Mesenchymal stem cell (in vitro differentiated cells and primary cell): ENCODE data around the gene RPS4Y2.

Experiments used
- DNase-seq: peaks from one replicate; pipeline ENCODE4 v3.0.0-alpha.2; 2013
- H2AFZ ChIP-seq: one replicate; pipeline ENCODE4 v1.6.1; 2013; ENCODE audit warnings: low read depth, mild to moderate bottlenecking, control low read depth, inconsistent platforms, low read length, moderate library complexity
- H2AK5ac ChIP-seq: 2 replicates; pipeline ENCODE4 v1.6.1; 2013; ENCODE audit warnings: low read length, moderate library complexity, mild to moderate bottlenecking, inconsistent platforms; ENCODE audit not compliant: severe bottlenecking
- H2BK120ac ChIP-seq: one replicate; pipeline ENCODE4 v1.6.1; 2013; ENCODE audit warnings: low read depth, mild to moderate bottlenecking, inconsistent platforms, low read length, moderate library complexity
- H2BK12ac ChIP-seq, 2 experiments: one replicate each; pipeline ENCODE4 v1.6.1; 2013; ENCODE audit warnings: inconsistent platforms in 2 of 2, low read length in 2 of 2, mild to moderate bottlenecking in 2 of 2, moderate library complexity in 2 of 2, control low read depth in 1 of 2
- H2BK15ac ChIP-seq: one replicate; pipeline ENCODE4 v1.6.1; 2013; ENCODE audit warnings: mild to moderate bottlenecking, low read depth, inconsistent platforms; ENCODE audit not compliant: poor library complexity, severe bottlenecking
- H2BK5ac ChIP-seq: 2 replicates; pipeline ENCODE4 v1.6.1; 2013; ENCODE audit warnings: low read depth, mild to moderate bottlenecking, low read length, control low read depth, inconsistent platforms; ENCODE audit not compliant: poor library complexity, severe bottlenecking
- H3K14ac ChIP-seq, 2 experiments: one replicate each; pipeline ENCODE4 v1.6.1; 2013; ENCODE audit warnings: inconsistent platforms in 2 of 2, low read length in 2 of 2, control low read depth in 1 of 2, mild to moderate bottlenecking in 1 of 2, moderate library complexity in 1 of 2
- H3K18ac ChIP-seq, 2 experiments: one replicate each; pipeline ENCODE4 v1.6.1; 2013; ENCODE audit warnings: inconsistent platforms in 2 of 2, low read length in 2 of 2, control low read depth in 1 of 2, low read depth in 1 of 2, mild to moderate bottlenecking in 1 of 2
- H3K23ac ChIP-seq, 2 experiments: one replicate each; pipeline ENCODE4 v1.6.1; 2013; ENCODE audit warnings: inconsistent platforms in 2 of 2, low read length in 2 of 2, mild to moderate bottlenecking in 2 of 2, moderate library complexity in 2 of 2, control low read depth in 1 of 2
- H3K27ac ChIP-seq: 2 replicates; pipeline ENCODE4 v1.5.1; 2013; ENCODE audit warnings: mild to moderate bottlenecking, moderate library complexity, low read length, control low read depth, inconsistent platforms; ENCODE audit not compliant: poor library complexity, severe bottlenecking
- H3K27me3 ChIP-seq, 2 experiments: 2 replicates each; pipeline versions ENCODE4 v1.6.1 to v1.7.0; 2013; ENCODE audit warnings: low read length in 2 of 2, mild to moderate bottlenecking in 2 of 2, moderate library complexity in 2 of 2, control low read depth in 1 of 2, inconsistent platforms in 1 of 2; ENCODE audit not compliant: control insufficient read depth in 1 of 2, insufficient read depth in 1 of 2
- H3K36me3 ChIP-seq, 2 experiments: 2 replicates each; pipeline versions ENCODE4 v1.6.1 to v1.7.0; 2013; ENCODE audit warnings: low read length in 2 of 2, control low read depth in 1 of 2, inconsistent platforms in 1 of 2, low read depth in 1 of 2, mild to moderate bottlenecking in 1 of 2; ENCODE audit not compliant: insufficient read depth in 2 of 2, control insufficient read depth in 1 of 2
- H3K4ac ChIP-seq, 2 experiments: one replicate each; pipeline ENCODE4 v1.6.1; 2013; ENCODE audit warnings: inconsistent platforms in 2 of 2, low read length in 2 of 2, mild to moderate bottlenecking in 2 of 2, moderate library complexity in 2 of 2, control low read depth in 1 of 2, low read depth in 1 of 2
- H3K4me1 ChIP-seq: 2 replicates; pipeline ENCODE4 v1.6.1; 2013; ENCODE audit warnings: low read depth, low read length, control low read depth; ENCODE audit not compliant: control insufficient read depth, insufficient read depth
- H3K4me2 ChIP-seq: 2 replicates; pipeline ENCODE4 v1.6.1; 2013; ENCODE audit warnings: low read length, mild to moderate bottlenecking, inconsistent platforms; ENCODE audit not compliant: poor library complexity, severe bottlenecking
- H3K4me3 ChIP-seq, 2 experiments: 2 replicates each; pipeline versions ENCODE4 v1.5.1 to v1.7.0; 2013; ENCODE audit warnings: low read length in 2 of 2, mild to moderate bottlenecking in 2 of 2, control low read depth in 1 of 2, low read depth in 1 of 2; ENCODE audit not compliant: insufficient read depth in 1 of 2
- H3K79me1 ChIP-seq: replicated peaks from 2 replicates; pipeline ENCODE4 v1.6.1; 2013; ENCODE audit warnings: mild to moderate bottlenecking, control low read depth, low read length, inconsistent platforms; ENCODE audit not compliant: poor library complexity, severe bottlenecking
- H3K9ac ChIP-seq: 2 replicates; pipeline ENCODE4 v1.7.0; 2013; ENCODE audit warnings: mild to moderate bottlenecking, low read length, moderate library complexity
- H3K9me3 ChIP-seq: 2 replicates; pipeline ENCODE4 v1.7.0; 2013; ENCODE audit warnings: mild to moderate bottlenecking, low read length; ENCODE audit not compliant: control insufficient read depth
- H4K8ac ChIP-seq: one replicate; pipeline ENCODE4 v1.6.1; 2013; ENCODE audit warnings: inconsistent platforms, mild to moderate bottlenecking, low read length, moderate library complexity
- H4K91ac ChIP-seq: one replicate; pipeline ENCODE4 v1.6.1; 2013; ENCODE audit warnings: mild to moderate bottlenecking, low read length, inconsistent platforms
- WGBS: methylation state at CpG from one replicate; pipeline ENCODE4 v1.1.7; 2013; ENCODE audit warnings: mixed read lengths; 5-methylcytosine and 5-hydroxymethylcytosine counted together

The RPS4Y2 gene

DNA sequence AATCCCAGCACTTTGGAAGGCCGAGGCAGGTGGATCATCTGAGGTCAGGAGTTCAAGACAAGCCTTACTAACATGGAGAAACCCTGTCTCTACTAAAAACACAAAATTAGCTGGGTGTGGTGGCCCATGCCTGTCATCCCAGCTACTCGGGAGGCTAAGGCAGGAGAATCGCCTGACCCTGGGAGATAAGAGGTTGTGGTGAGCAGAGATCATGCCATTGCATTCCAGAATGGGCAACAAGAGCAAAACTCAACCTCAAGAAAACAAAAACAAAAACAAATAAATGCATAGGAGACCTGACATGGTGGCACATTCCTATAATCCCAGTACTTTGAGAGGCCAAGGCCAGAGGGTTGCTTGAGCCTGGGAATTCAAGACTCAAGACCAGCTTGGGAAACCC lies 16.1 kb upstream of the RPS4Y2 start:
- no peaks in the 10 kb centered on the region for H3K4me1 ChIP-seq
- H2AK5ac ChIP-seq: no peak overlapping the region
- H2BK12ac ChIP-seq: no peak overlapping the region
- H3K36me3 ChIP-seq: no peaks in the 10 kb centered on the region
- H3K27ac ChIP-seq: no peak overlapping the region
- H2BK15ac ChIP-seq: no peak overlapping the region
- no peak overlapping the region for H2BK5ac ChIP-seq
- H3K18ac ChIP-seq: no peak overlapping the region
- no peak overlapping the region for H4K91ac ChIP-seq
- no peak for DNase-seq
- no peak overlapping the region for H3K4ac ChIP-seq
- no peak overlapping the region for H2BK120ac ChIP-seq
- no peak overlapping the region for H3K4me2 ChIP-seq
- no peak overlapping the region for H4K8ac ChIP-seq
- no peak overlapping the region for H2AFZ ChIP-seq
- no peak overlapping the region for H3K4me3 ChIP-seq
- no peaks in the 10 kb centered on the region for H3K79me1 ChIP-seq
- no peak overlapping the region for H3K23ac ChIP-seq
- H3K9ac ChIP-seq: no peak overlapping the region
- no peak overlapping the region for H3K14ac ChIP-seq
- WGBS: no CpG with 5 or more reads among the region's 3 CpGs
- no peaks in the 10 kb centered on the region for H3K9me3 ChIP-seq
- H3K27me3 ChIP-seq: no peaks in the 10 kb centered on the region

DNA sequence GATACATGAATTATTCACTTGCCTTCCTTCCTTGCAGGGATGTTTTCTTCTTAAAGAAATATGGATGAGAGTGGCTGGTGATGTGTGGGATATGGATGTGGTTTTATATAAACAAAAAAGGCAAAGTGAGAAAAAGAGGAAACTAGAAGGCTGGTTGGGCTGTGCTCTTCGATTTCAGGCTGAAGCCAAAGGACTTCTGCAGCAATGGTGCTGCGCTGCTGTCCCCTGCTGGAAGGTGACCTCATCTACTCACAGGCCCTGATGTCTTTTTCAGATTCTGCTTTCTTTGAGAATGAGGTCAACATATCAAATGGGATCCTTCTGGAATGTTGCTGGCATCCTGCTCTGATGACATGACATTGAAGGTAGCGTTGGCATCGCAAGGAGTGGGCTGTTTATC lies 15.3 kb upstream of the RPS4Y2 start:
- Histone ChIP-seq H2BK120ac (no peak overlapping the region), H3K4ac (no peak overlapping the region), H2BK5ac (no peak overlapping the region), H3K36me3 (no peaks in the 10 kb centered on the region), H3K4me1 (no peaks in the 10 kb centered on the region), H3K14ac (no peak overlapping the region), H3K27ac (no peak overlapping the region), H4K8ac (no peak overlapping the region), H3K4me2 (no peak overlapping the region), H3K23ac (no peak overlapping the region), H4K91ac (no peak overlapping the region), H2AK5ac (no peak overlapping the region), H3K18ac (no peak overlapping the region), H3K79me1 (no peaks in the 10 kb centered on the region), H3K27me3 (no peaks in the 10 kb centered on the region), H3K9ac (no peak overlapping the region), H2BK12ac (no peak overlapping the region), H3K4me3 (no peak overlapping the region), H2BK15ac (no peak overlapping the region), H2AFZ (no peak overlapping the region), H3K9me3 (no peaks in the 10 kb centered on the region)
- no peak for DNase-seq
- WGBS: 91% methylated on average over 4 of the region's 4 CpGs

DNA sequence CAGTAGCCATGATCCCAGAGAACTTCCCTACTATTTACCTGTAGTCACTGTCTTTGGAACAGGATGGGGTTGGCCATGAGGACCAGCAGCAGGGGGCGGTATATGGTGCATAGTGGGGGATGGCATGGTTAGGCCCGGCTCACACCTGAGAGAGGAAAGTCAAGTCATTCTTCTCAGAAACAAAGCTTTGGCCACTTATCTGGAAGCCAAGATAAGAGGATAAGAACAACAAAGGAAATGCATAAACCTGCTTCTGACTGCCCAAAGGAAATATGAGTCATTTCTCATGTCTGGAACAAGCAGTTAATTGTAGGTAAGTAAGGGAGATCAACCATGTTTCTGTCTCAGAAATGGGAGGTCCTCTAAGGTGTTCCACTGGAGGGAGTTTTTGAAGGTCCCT lies 10.8 kb upstream of the RPS4Y2 start:
- no peak overlapping the region for H2AFZ ChIP-seq
- H3K79me1 ChIP-seq: no peaks in the 10 kb centered on the region
- no CpG with 5 or more reads among the region's 2 CpGs for WGBS
- H3K18ac ChIP-seq: no peak overlapping the region
- no peaks in the 10 kb centered on the region for H3K4me1 ChIP-seq
- H2BK5ac ChIP-seq: no peak overlapping the region
- H2BK120ac ChIP-seq: no peak overlapping the region
- H3K4me3 ChIP-seq: no peak overlapping the region
- H3K27me3 ChIP-seq: no peaks in the 10 kb centered on the region
- H3K4me2 ChIP-seq: no peak overlapping the region
- DNase-seq: no peak
- H4K91ac ChIP-seq: no peak overlapping the region
- no peak overlapping the region for H3K27ac ChIP-seq
- no peak overlapping the region for H4K8ac ChIP-seq
- no peak overlapping the region for H2BK15ac ChIP-seq
- H3K4ac ChIP-seq: no peak overlapping the region
- no peak overlapping the region for H3K9ac ChIP-seq
- H2AK5ac ChIP-seq: no peak overlapping the region
- H2BK12ac ChIP-seq: no peak overlapping the region
- no peak overlapping the region for H3K14ac ChIP-seq
- no peaks in the 10 kb centered on the region for H3K9me3 ChIP-seq
- H3K23ac ChIP-seq: no peak overlapping the region
- no peaks in the 10 kb centered on the region for H3K36me3 ChIP-seq

- Histone ChIP-seq H3K36me3 (no peaks in the 10 kb centered on the region), H4K91ac (no peak overlapping the region), H3K4me2 (no peak overlapping the region), H3K9me3 (no peaks in the 10 kb centered on the region), H3K18ac (no peak overlapping the region), H3K4me1 (no peaks in the 10 kb centered on the region), H3K4ac (no peak overlapping the region), H4K8ac (no peak overlapping the region), H2AFZ (no peak overlapping the region), H2BK5ac (no peak overlapping the region), H2BK15ac (no peak overlapping the region), H3K79me1 (no peaks in the 10 kb centered on the region), H3K27me3 (no peaks in the 10 kb centered on the region), H3K27ac (no peak overlapping the region), H3K14ac (no peak overlapping the region), H3K23ac (no peak overlapping the region), H3K9ac (no peak overlapping the region), H2AK5ac (no peak overlapping the region), H2BK12ac (no peak overlapping the region), H3K4me3 (no peak overlapping the region), H2BK120ac (no peak overlapping the region)
- WGBS: 71% methylated on average over 2 of the region's 2 CpGs
- no peak for DNase-seq
Observed at GRCh38 chrY:20746919-20747318, 9.0 kb upstream of the RPS4Y2 start.
